ENCODE data around the gene PCDHGA12.

- no peak for TF ChIP-seq CTCF (optimal IDR thresholded peaks at IDR 0.05 in 1 of 3, IDR thresholded peaks at IDR 0.05 in 1 of 3, conservative IDR thresholded peaks at IDR 0.05 in 1 of 3; ENCODE audit: extremely low read depth in 1 of 3, insufficient read depth in 2 of 3, low read length in 3 of 3)
- no peak for TF ChIP-seq EZH2 (IDR thresholded peaks at IDR 0.05; ENCODE audit: low read length)
Measured at GRCh38 chr5:141398608-141399007, 31.7 kb upstream of the PCDHGA12 start.
